T47D (cell line): ENCODE results near the gene ZNF717.

Source experiments
- DNase-seq, 2 experiments: peaks; one replicate each; pipeline versions ENCODE4 v3.0.0 to v3.0.0-alpha.2; 2011 to 2012; ENCODE audit warnings: low read depth in 1 of 2, low spot score in 1 of 2
- JUND ChIP-seq: IDR thresholded peaks from 2 replicates; pipeline ENCODE4 v1.6.1; 2012; ENCODE audit warnings: low read depth
- in situ Hi-C: cut with HindIII; loops from 2 replicates; pipeline ENCODE4 v1.10.0; 2016; ENCODE audit warnings: low sequenced_read_pairs, low pct_unique_long_range_greater_than_20kb

The ZNF717 gene

GRCh38 chr3:75692061-75692460 is 93.3 kb downstream of the ZNF717 start:
- in situ Hi-C loops, result no loop called here
- no peak for TF ChIP-seq JUND
- DNase-seq, result no peak

GRCh38 chr3:75687323-75687722 is 98.0 kb downstream of the ZNF717 start:
- DNase-seq, result no peak
- in situ Hi-C loops, result no loop called here
- TF ChIP-seq JUND, result no peak
